ENCODE results near the gene MOBP.

GRCh38 chr3:39533226-39533625 is 65.7 kb downstream of the MOBP start:
- TF ChIP-seq CTCF (IDR thresholded peaks at IDR 0.05), result no peak
- no peak for TF ChIP-seq ZFX (IDR thresholded peaks at IDR 0.05; ENCODE audit: borderline replicate concordance)

Measured in 22Rv1 (cell line).